ENCODE measurements around the gene OCEL1.
"Not testable (repeated sequence)": the region's sequence is repeated elsewhere in the genome, so short reads cannot be mapped to it uniquely, and the experiment has no call there.

OCEL1 gene

GRCh38 chr19:17226002-17226933 is at the start of gene OCEL1:
Gene OCEL1, plus strand, starts transcription at chr19:17226226. Its CDS starts 22 bp downstream, at chr19:17226248.
- DNase-seq: peak; percentile 99

GRCh38 chr19:17178291-17178690 is 47.7 kb upstream of the OCEL1 start:
- DNase-seq: no peak

GRCh38 chr19:17180997-17181702 is 44.9 kb upstream of the OCEL1 start:
- DNase-seq: no peak

GRCh38 chr19:17183271-17183761 is 42.7 kb upstream of the OCEL1 start:
- DNase-seq: no peak

- peak; percentile 71 for DNase-seq
These were observed 42.1 kb upstream of the OCEL1 start for GRCh38 chr19:17183858-17184321.

GRCh38 chr19:17184371-17184841 is 41.6 kb upstream of the OCEL1 start:
- peak; percentile 56 for DNase-seq

GRCh38 chr19:17185590-17185989 is 40.4 kb upstream of the OCEL1 start:
- no peak for DNase-seq

- DNase-seq: not testable (repeated sequence)
These were observed 34.3 kb upstream of the OCEL1 start for GRCh38 chr19:17191736-17192135.

- DNase-seq: no peak
These were observed 33.3 kb upstream of the OCEL1 start for GRCh38 chr19:17192751-17193150.

GRCh38 chr19:17194608-17195007 is 31.4 kb upstream of the OCEL1 start:
- DNase-seq: no peak

- no peak for DNase-seq
These were observed 30.9 kb upstream of the OCEL1 start for GRCh38 chr19:17195106-17195505.

- DNase-seq: no peak
These were observed 29.4 kb upstream of the OCEL1 start for GRCh38 chr19:17196610-17197009.

GRCh38 chr19:17197666-17198065 is 28.4 kb upstream of the OCEL1 start:
- no peak for DNase-seq

GRCh38 chr19:17200408-17201079 is 25.5 kb upstream of the OCEL1 start:
- DNase-seq: no peak

- no peak for DNase-seq
These were observed 23.8 kb upstream of the OCEL1 start for GRCh38 chr19:17202249-17202648.

- DNase-seq: no peak
These were observed 23.3 kb upstream of the OCEL1 start for GRCh38 chr19:17202713-17203112.

- peak; percentile 35 for DNase-seq
These were observed 20.5 kb upstream of the OCEL1 start for GRCh38 chr19:17205237-17206140.

GRCh38 chr19:17206736-17207581 is 19.1 kb upstream of the OCEL1 start:
- DNase-seq: no peak

- peak; percentile 10 for DNase-seq
These were observed 16.6 kb upstream of the OCEL1 start for GRCh38 chr19:17209126-17210036.

GRCh38 chr19:17210296-17210695 is 15.7 kb upstream of the OCEL1 start:
- no peak for DNase-seq

Measured in suppressor macrophage treated with lipopolysaccharide for 4 hours (primary cell).